Endothelial cell (in vitro differentiated cells): ENCODE data around the gene MASP1. TPM values are rescaled to one million over a fixed set of nuclear protein-coding genes. Genes with fewer than 3 reads are reported as not detected.

Experiments used
- DNase-seq: peaks from one replicate; pipeline ENCODE4 v3.0.0; 2021; ENCODE audit warnings: low spot score
- H3K27ac Mint-ChIP-seq: one replicate; pipeline ENCODE4 v1.8.0; 2021; ENCODE audit warnings: mixed read lengths, inconsistent platforms; ENCODE audit not compliant: unreplicated experiment
- H3K27me3 Mint-ChIP-seq: one replicate; pipeline ENCODE4 v1.8.0; 2021; ENCODE audit warnings: mild to moderate bottlenecking, moderate library complexity, mixed read lengths, inconsistent platforms; ENCODE audit not compliant: unreplicated experiment
- H3K36me3 Mint-ChIP-seq: one replicate; pipeline ENCODE4 v1.8.0; 2021; ENCODE audit warnings: mild to moderate bottlenecking, low read depth, mixed read lengths, inconsistent platforms; ENCODE audit not compliant: unreplicated experiment
- H3K4me1 Mint-ChIP-seq: one replicate; pipeline ENCODE4 v1.8.0; 2021; ENCODE audit warnings: mild to moderate bottlenecking, mixed read lengths, inconsistent platforms; ENCODE audit not compliant: unreplicated experiment
- H3K4me3 Mint-ChIP-seq: one replicate; pipeline ENCODE4 v1.8.0; 2021; ENCODE audit warnings: mild to moderate bottlenecking, mixed read lengths, inconsistent platforms; ENCODE audit not compliant: unreplicated experiment
- H3K9me3 Mint-ChIP-seq: one replicate; pipeline ENCODE4 v1.8.0; 2021; ENCODE audit warnings: mixed read lengths, inconsistent platforms; ENCODE audit not compliant: unreplicated experiment
- CTCF ChIP-seq: fragments of 200-600 bp; sonication (generic); IDR thresholded peaks from one replicate; pipeline ENCODE4 v1.5.0; 2021; ENCODE audit warnings: antibody characterized with exemption; ENCODE audit not compliant: unreplicated experiment
- total RNA-seq: library from RNA; stranded (reverse); fragmentation: NEBNext Ultra II Directional; extraction: Animal tissue kit (Norgen Biotek cat#: 25700); gene quantifications from one replicate; pipeline ENCODE4 v1.2.1, GENCODE V29; 2021; ENCODE audit not compliant: unreplicated experiment

The MASP1 gene
- total RNA-seq, 1 donor from 2014 or later, result 0.56 TPM

- Mint-ChIP-seq H3K9me3 (no peaks in the 10 kb centered on the region), H3K4me1 (no peaks in the 10 kb centered on the region), H3K36me3 (no peaks in the 10 kb centered on the region), H3K27me3 (peaks cover 3% of the 10 kb centered on the region), H3K4me3 (no peak overlapping the region), H3K27ac (no peak overlapping the region)
- no peak for DNase-seq
- TF ChIP-seq CTCF, result no peak
Measured at GRCh38 chr3:187212705-187213104, 78.8 kb downstream of the MASP1 start.

GRCh38 chr3:187212196-187212545 lies 79.4 kb downstream of the MASP1 start:
- Mint-ChIP-seq H3K27me3 (peaks cover 3% of the 10 kb centered on the region), H3K4me3 (no peak overlapping the region), H3K27ac (no peak overlapping the region), H3K4me1 (no peaks in the 10 kb centered on the region), H3K36me3 (no peaks in the 10 kb centered on the region), H3K9me3 (no peaks in the 10 kb centered on the region)
- no peak for DNase-seq
- TF ChIP-seq CTCF, result no peak

- Mint-ChIP-seq H3K4me1 (no peaks in the 10 kb centered on the region), H3K4me3 (no peak overlapping the region)
Measured at GRCh38 chr3:187211532-187212195, 79.9 kb downstream of the MASP1 start.

GRCh38 chr3:187210545-187211327 lies 80.8 kb downstream of the MASP1 start:
- no peak for DNase-seq
- H3K9me3 Mint-ChIP-seq, result no peaks in the 10 kb centered on the region
- no peaks in the 10 kb centered on the region for H3K4me1 Mint-ChIP-seq
- peaks cover 3% of the 10 kb centered on the region for H3K27me3 Mint-ChIP-seq
- no peak overlapping the region for H3K27ac Mint-ChIP-seq
- no peak for TF ChIP-seq CTCF
- H3K4me3 Mint-ChIP-seq, result no peak overlapping the region
- no peaks in the 10 kb centered on the region for H3K36me3 Mint-ChIP-seq

More at GRCh38 chr3:187211532-187212195, 79.9 kb downstream of the MASP1 start:
- peaks cover 3% of the 10 kb centered on the region for H3K27me3 Mint-ChIP-seq
- no peaks in the 10 kb centered on the region for H3K36me3 Mint-ChIP-seq
- no peak for TF ChIP-seq CTCF
- DNase-seq, result no peak
- H3K9me3 Mint-ChIP-seq, result no peaks in the 10 kb centered on the region
- H3K27ac Mint-ChIP-seq, result no peak overlapping the region

GRCh38 chr3:187210091-187210490 lies 81.4 kb downstream of the MASP1 start:
- no peak for TF ChIP-seq CTCF
- H3K4me3 Mint-ChIP-seq, result no peak overlapping the region
- H3K4me1 Mint-ChIP-seq, result no peaks in the 10 kb centered on the region
- H3K27me3 Mint-ChIP-seq, result peaks cover 1% of the 10 kb centered on the region
- H3K9me3 Mint-ChIP-seq, result no peaks in the 10 kb centered on the region
- DNase-seq, result no peak
- H3K36me3 Mint-ChIP-seq, result no peaks in the 10 kb centered on the region
- no peak overlapping the region for H3K27ac Mint-ChIP-seq
